Measurements from ENCODE around the gene HSPA14.
"Not testable (repeated sequence)": the region's sequence is repeated elsewhere in the genome, so short reads cannot be mapped to it uniquely, and the experiment has no call there.

The HSPA14 gene

GRCh38 chr10:14837757-14838581 lies at the start of gene HSPA14, which contains the start of the genes CDNF and MSANTD7:
TSS of gene HSPA14 (plus strand) at chr10:14838306. CDS start at chr10:14838403, 97 bp downstream.
TSS of gene CDNF (minus strand) at chr10:14838037. CDS start at chr10:14837946, 91 bp downstream.
TSS of gene MSANTD7 (plus strand) at chr10:14838306. CDS start at chr10:14842285, 3,979 bp downstream.
- peak; percentile 99 for DNase-seq
- peak; percentile 96 for ATAC-seq
- peak within 1 kb of the TSS; percentile 93 for H3K4me3 Mint-ChIP-seq
- H3K4me1 Mint-ChIP-seq: peaks cover 26% of the 10 kb centered on the region
- H3K27ac Mint-ChIP-seq: peak within 1 kb of the TSS; percentile 94
- peaks cover 31% of the 10 kb centered on the region for H3K36me3 Mint-ChIP-seq (ENCODE audit: low read depth)
- no peaks in the 10 kb centered on the region for H3K9me3 Mint-ChIP-seq
- no peaks in the 10 kb centered on the region for H3K27me3 Mint-ChIP-seq

- no peaks in the 10 kb centered on the region for H3K9me3 Mint-ChIP-seq
- no peaks in the 10 kb centered on the region for H3K27me3 Mint-ChIP-seq
- no peak overlapping the region for H3K4me3 Mint-ChIP-seq
- H3K36me3 Mint-ChIP-seq (ENCODE audit: low read depth): no peaks in the 10 kb centered on the region
- peaks cover 9% of the 10 kb centered on the region for H3K4me1 Mint-ChIP-seq
- H3K27ac Mint-ChIP-seq: no peak overlapping the region
- DNase-seq: no peak
- no peak for ATAC-seq
Observed at GRCh38 chr10:14798636-14799035, 39.5 kb upstream of the HSPA14 start.

DNA sequence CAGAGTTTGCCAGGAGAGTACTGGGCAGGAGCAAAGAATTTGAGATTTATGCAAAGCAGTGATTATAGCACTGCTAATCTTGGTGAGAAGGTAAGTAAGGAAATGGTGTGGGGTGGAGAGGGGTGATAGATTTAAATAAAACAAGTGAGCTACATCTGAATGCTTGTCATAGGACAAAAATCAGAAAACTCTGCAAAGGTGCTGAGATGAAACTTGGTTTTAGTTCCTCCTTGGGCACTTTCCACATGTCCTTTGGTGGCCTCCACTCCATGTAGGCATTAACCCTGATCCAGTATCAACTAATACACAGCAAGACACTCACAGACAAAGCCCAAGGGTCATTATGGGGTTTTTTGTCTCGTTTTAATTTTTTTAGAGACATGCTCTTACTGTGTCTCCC lies 37.7 kb upstream of the HSPA14 start:
- H3K36me3 Mint-ChIP-seq (ENCODE audit: low read depth): no peaks in the 10 kb centered on the region
- ATAC-seq: no peak

GRCh38 chr10:14801723-14802122 lies 36.4 kb upstream of the HSPA14 start:
- no peaks in the 10 kb centered on the region for H3K27me3 Mint-ChIP-seq
- H3K4me3 Mint-ChIP-seq: no peak overlapping the region
- no peaks in the 10 kb centered on the region for H3K9me3 Mint-ChIP-seq
- H3K4me1 Mint-ChIP-seq: peaks cover 9% of the 10 kb centered on the region
- ATAC-seq (no peak), DNase-seq (no peak)
- no peak overlapping the region for H3K27ac Mint-ChIP-seq
- H3K36me3 Mint-ChIP-seq (ENCODE audit: low read depth): no peaks in the 10 kb centered on the region

More for the DNA sequence above, 37.7 kb upstream of the HSPA14 start:
- Mint-ChIP-seq H3K27me3 (no peaks in the 10 kb centered on the region), H3K9me3 (no peaks in the 10 kb centered on the region), H3K4me3 (no peak overlapping the region), H3K27ac (no peak overlapping the region), H3K4me1 (peaks cover 9% of the 10 kb centered on the region)
- DNase-seq: no peak

GRCh38 chr10:14803827-14804226 lies 34.3 kb upstream of the HSPA14 start:
- H3K27me3 Mint-ChIP-seq: no peaks in the 10 kb centered on the region
- no peaks in the 10 kb centered on the region for H3K9me3 Mint-ChIP-seq
- H3K27ac Mint-ChIP-seq: no peak overlapping the region
- H3K36me3 Mint-ChIP-seq (ENCODE audit: low read depth): no peaks in the 10 kb centered on the region
- no peak for ATAC-seq
- H3K4me3 Mint-ChIP-seq: no peak overlapping the region
- DNase-seq: no peak
- H3K4me1 Mint-ChIP-seq: peaks cover 2% of the 10 kb centered on the region

DNA sequence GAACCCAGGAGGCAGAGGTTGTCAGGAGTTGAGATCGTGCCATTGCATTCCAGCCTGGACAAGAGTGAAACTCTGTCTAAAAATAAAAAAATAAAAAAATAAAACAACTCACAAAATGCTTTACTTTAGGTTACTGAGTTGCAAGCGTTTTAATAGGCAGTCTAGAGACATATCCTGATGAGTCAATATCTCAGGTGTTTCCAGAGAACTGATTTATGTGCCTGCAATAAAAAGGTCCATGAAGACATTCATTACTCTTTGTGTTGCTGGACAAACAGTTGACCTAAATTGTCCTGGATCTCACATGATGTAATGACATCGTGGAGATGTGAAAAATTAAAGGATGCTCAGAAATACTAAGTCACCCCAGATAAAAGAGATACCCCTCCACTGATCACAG lies 31.8 kb upstream of the HSPA14 start:
- DNase-seq: no peak
- H3K4me3 Mint-ChIP-seq: no peak overlapping the region
- H3K27ac Mint-ChIP-seq: no peak overlapping the region
- no peak for ATAC-seq
- no peaks in the 10 kb centered on the region for H3K27me3 Mint-ChIP-seq
- H3K9me3 Mint-ChIP-seq: no peaks in the 10 kb centered on the region
- no peaks in the 10 kb centered on the region for H3K36me3 Mint-ChIP-seq (ENCODE audit: low read depth)
- H3K4me1 Mint-ChIP-seq: peaks cover 9% of the 10 kb centered on the region

DNA sequence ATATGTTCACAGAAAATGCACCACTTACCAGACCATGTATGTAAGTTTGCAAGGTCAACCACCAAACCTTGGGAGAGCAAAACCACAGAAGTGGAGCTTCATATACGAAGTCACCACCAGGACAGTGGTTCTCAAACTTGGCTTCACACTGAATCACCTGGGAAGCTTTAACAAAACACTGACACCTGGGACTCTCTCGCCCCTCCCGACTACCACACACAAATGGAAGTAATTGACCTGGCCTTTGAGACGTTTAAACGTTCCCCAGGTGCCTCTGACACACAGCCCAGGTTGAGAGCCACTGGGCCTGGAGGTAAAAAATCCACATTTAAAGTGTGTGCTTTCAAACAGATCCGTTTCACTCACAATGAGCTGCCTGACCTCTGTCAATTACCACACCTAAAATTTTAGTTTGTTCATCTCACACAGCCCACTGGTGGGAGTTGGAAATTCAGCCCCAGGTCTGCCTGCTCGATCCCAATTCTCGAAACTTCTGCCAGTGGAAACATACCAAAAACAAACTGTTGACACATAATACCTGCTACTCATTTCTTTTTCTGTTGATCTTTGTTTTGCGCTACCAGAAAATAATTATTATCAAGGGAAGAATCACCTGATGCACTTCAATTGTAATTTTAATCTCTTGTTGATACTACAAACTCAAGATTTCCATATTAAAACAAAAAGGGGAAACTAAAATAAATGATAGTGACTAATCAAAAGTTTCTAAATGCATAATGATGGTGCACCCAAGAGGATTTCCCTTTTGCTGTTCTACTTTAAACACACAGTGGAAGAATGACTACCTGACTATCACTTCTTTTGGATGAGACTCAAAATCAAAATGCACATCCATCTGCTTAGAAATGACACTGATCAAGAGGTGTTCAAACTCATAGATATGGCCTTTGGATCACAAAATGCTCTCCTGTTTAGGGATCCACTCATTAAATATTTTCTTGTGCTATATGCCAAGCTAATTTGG lies 26.8 kb upstream of the HSPA14 start:
- ATAC-seq (no peak), DNase-seq (no peak)
- Mint-ChIP-seq H3K27me3 (no peaks in the 10 kb centered on the region), H3K27ac (peak overlapping the region; percentile 0), H3K4me3 (no peak overlapping the region), H3K4me1 (peaks cover 29% of the 10 kb centered on the region), H3K9me3 (no peaks in the 10 kb centered on the region), H3K36me3 (ENCODE audit: low read depth) (no peaks in the 10 kb centered on the region)

DNA sequence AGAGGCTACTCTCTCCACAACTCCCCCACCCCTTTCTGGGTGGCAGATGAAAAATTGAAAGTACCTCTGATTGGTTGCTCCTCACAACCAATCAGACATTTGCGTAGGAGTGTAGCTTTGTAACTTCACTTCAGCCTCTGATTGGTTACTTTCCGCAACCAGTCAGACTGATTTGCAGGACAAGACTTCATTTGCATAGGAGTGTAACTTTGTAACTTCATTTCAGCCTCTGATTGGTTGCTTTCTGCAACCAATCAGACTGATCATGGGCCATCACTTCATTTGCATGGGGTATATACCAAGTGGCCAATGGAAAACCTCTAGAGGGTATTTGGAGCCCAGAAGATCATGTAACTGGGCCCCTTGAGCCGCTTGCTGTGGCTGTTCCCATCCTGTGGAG lies 25.8 kb upstream of the HSPA14 start:
- Mint-ChIP-seq H3K4me3 (peak overlapping the region; percentile 11), H3K36me3 (ENCODE audit: low read depth) (no peaks in the 10 kb centered on the region), H3K27ac (peak overlapping the region; percentile 69), H3K4me1 (peaks cover 29% of the 10 kb centered on the region), H3K9me3 (no peaks in the 10 kb centered on the region), H3K27me3 (no peaks in the 10 kb centered on the region)
- peak; percentile 49 for ATAC-seq
- no peak for DNase-seq

DNA sequence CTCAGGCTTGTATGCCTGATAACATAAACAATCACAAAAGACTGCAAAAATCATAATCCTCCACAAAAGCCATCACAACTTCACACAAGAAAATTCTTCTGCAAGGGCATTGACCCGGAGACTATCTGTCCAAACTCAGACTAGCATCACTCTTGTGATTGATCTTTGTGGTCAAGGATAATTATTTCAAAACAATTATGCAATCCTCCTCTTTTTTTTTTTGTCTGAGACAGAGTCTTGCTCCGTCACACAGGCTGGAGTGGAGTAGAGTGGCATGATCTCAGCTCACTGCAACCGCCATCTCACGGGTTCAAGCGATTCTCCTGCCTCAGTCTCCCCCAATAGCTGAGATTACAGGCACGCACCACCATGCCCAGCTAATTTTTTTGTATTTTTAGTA lies 22.4 kb upstream of the HSPA14 start:
- no peaks in the 10 kb centered on the region for H3K36me3 Mint-ChIP-seq (ENCODE audit: low read depth)
- no peaks in the 10 kb centered on the region for H3K9me3 Mint-ChIP-seq
- ATAC-seq: no peak

GRCh38 chr10:14816717-14817116 lies 21.4 kb upstream of the HSPA14 start:
- H3K36me3 Mint-ChIP-seq (ENCODE audit: low read depth); H3K27me3 Mint-ChIP-seq; DNase-seq; H3K27ac Mint-ChIP-seq; H3K4me3 Mint-ChIP-seq; H3K9me3 Mint-ChIP-seq; ATAC-seq: not testable (repeated sequence)
- peaks cover 19% of the 10 kb centered on the region for H3K4me1 Mint-ChIP-seq

More for the DNA sequence above, 22.4 kb upstream of the HSPA14 start:
- Mint-ChIP-seq H3K27me3 (no peaks in the 10 kb centered on the region), H3K4me3 (no peak overlapping the region), H3K27ac (no peak overlapping the region), H3K4me1 (peaks cover 26% of the 10 kb centered on the region)
- DNase-seq: no peak

DNA sequence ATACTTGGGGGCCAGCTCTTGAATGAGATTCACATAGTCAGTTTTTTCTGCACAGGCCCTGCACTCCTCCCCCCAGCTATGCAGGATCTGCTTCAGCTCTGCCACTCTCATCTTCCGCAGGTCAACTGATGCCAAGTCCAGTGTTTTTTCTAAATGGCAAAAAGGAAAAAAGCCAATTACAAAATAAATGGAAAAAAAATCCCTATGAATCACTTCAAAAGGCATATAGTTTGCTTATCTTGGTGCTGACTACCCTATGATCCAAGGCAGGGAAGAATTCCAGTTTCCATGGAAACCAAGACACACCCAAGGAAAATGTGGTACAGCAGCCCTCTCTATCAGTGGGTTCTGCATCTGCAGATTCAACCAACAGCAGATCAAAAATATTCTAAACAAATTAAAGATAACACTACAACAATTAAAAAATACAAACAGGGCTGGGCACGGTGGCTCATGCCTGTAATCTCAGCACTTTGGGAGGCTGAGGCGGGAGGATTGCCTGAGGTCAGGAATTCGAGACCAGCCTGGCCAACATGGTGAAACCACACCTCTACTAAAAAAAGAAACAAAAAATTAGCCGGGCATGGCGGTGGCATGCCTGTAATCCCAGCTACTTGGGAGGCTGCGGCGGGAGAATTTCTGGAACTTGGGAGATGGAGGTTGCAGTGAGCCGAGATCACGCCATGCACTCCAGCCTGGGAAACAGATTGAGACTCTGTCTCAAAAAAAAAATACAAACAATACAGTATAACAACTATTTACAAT lies 17.9 kb upstream of the HSPA14 start:
- H3K4me3 Mint-ChIP-seq: no peak overlapping the region
- H3K9me3 Mint-ChIP-seq: no peaks in the 10 kb centered on the region
- peaks cover 7% of the 10 kb centered on the region for H3K4me1 Mint-ChIP-seq
- H3K36me3 Mint-ChIP-seq (ENCODE audit: low read depth): no peaks in the 10 kb centered on the region
- H3K27me3 Mint-ChIP-seq: no peaks in the 10 kb centered on the region
- ATAC-seq: no peak
- no peak for DNase-seq
- H3K27ac Mint-ChIP-seq: no peak overlapping the region

DNA sequence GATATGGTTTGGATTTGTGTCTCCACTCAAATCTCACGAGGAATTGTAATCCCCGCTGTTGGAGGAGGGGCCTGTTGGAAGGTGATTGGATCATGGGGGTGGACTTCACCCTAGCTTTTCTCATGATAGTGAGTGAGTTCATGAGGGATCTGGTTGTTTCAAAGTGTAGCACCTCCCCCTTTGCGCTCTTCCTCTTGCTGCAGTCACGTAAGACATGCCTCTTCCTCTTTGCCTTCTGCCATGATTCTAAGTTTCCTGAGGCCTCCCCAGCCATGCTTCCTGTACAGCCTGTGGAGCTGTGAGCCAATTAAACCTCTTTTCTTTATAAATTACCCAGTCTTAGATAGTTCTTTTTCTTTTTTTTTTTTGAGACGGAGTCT lies 17.3 kb upstream of the HSPA14 start:
- no peak for ATAC-seq

DNA sequence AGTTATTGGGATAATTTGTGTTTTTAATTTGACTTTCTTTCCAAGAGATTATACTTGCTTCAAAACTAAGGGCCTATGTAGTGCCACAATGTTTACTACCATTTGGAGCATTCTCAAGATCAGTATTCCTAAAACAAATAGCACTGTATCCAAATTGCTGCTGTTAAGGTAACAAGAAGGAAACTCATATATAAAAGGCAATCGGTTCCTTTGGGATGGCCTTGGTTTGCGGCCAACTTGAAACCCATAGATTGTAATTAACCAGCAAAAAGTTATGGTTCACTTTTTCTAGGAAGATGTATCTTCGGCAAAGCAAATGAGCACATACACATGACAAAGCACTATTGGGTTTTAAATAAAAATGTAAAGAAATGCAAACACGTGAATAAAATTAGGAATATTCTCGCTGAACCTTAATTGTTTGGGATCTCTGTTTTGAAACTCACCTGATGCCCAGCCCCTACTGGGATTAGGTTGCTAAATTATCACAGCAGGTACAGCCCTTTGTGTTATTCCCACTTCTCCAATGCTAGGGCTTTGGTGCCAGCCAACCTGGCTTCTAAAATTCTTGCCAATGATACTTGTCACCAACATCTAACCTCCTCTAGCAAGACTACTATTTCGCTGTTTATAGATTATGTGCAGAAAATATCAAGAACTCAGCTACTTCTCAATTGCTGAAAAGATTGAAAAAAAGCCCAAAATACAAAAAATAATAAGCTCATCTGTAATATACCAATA lies 16.3 kb upstream of the HSPA14 start:
- ATAC-seq (no peak), DNase-seq (no peak)
- Mint-ChIP-seq H3K4me1 (peaks cover 8% of the 10 kb centered on the region), H3K27me3 (no peaks in the 10 kb centered on the region), H3K27ac (no peak overlapping the region), H3K4me3 (no peak overlapping the region), H3K36me3 (ENCODE audit: low read depth) (no peaks in the 10 kb centered on the region), H3K9me3 (no peaks in the 10 kb centered on the region)

More for the DNA sequence above, 17.3 kb upstream of the HSPA14 start:
- Mint-ChIP-seq H3K9me3 (no peaks in the 10 kb centered on the region), H3K27me3 (no peaks in the 10 kb centered on the region), H3K27ac (no peak overlapping the region), H3K36me3 (ENCODE audit: low read depth) (no peaks in the 10 kb centered on the region), H3K4me1 (peaks cover 7% of the 10 kb centered on the region), H3K4me3 (no peak overlapping the region)
- DNase-seq: no peak
